Chondrocyte (in vitro differentiated cells): ENCODE results near the gene ITGA7. TPM values are rescaled to one million over a fixed set of nuclear protein-coding genes. Genes with fewer than 3 reads are reported as not detected.
A peak's percentile ranks its signal among the peaks of the same experiment; 100 is the strongest.

ENCODE experiments used
- DNase-seq: peaks from one replicate; pipeline ENCODE4 v3.0.0; 2021; ENCODE audit warnings: mixed read lengths, low spot score
- H3K27ac Mint-ChIP-seq: one replicate; pipeline ENCODE4 v1.8.0; 2021; ENCODE audit warnings: mild to moderate bottlenecking, moderate library complexity, mixed read lengths; ENCODE audit not compliant: unreplicated experiment
- H3K27me3 Mint-ChIP-seq: 2 replicates; pipeline ENCODE4 v1.8.0; 2021; ENCODE audit warnings: low read depth, mixed read lengths
- H3K36me3 Mint-ChIP-seq: 2 replicates; pipeline ENCODE4 v1.8.0; 2021; ENCODE audit warnings: low read depth, mixed read lengths
- H3K4me1 Mint-ChIP-seq: 2 replicates; pipeline ENCODE4 v1.8.0; 2021; ENCODE audit warnings: low read depth, mild to moderate bottlenecking, mixed read lengths
- H3K4me3 Mint-ChIP-seq: one replicate; pipeline ENCODE4 v1.8.0; 2021; ENCODE audit warnings: mild to moderate bottlenecking, moderate library complexity, mixed read lengths; ENCODE audit not compliant: unreplicated experiment
- H3K9me3 Mint-ChIP-seq: 2 replicates; pipeline ENCODE4 v1.8.0; 2021; ENCODE audit warnings: low read depth, mixed read lengths
- CTCF ChIP-seq: fragments of 200-600 bp; sonication (generic); IDR thresholded peaks from 2 replicates; pipeline ENCODE4 v1.5.0; 2021; ENCODE audit warnings: antibody characterized with exemption, mild to moderate bottlenecking, moderate library complexity
- total RNA-seq: library from RNA; stranded (reverse); gene quantifications from 3 replicates; pipeline ENCODE4 v1.2.1, GENCODE V29; 2021

Gene ITGA7
- total RNA-seq, 1 donor from 2014 or later: 31.6 TPM

- no peaks in the 10 kb centered on the region for H3K9me3 Mint-ChIP-seq
- H3K27me3 Mint-ChIP-seq: no peaks in the 10 kb centered on the region
- H3K4me3 Mint-ChIP-seq: peak overlapping the region; percentile 91
- no peak for TF ChIP-seq CTCF
- peaks cover 27% of the 10 kb centered on the region for H3K36me3 Mint-ChIP-seq
- DNase-seq: no peak
- peaks cover 50% of the 10 kb centered on the region for H3K4me1 Mint-ChIP-seq
- H3K27ac Mint-ChIP-seq: peak overlapping the region; percentile 94
Measured at GRCh38 chr12:55727643-55728185, 20.0 kb upstream of the ITGA7 start.

GRCh38 chr12:55726971-55727370, 19.3 kb upstream of the ITGA7 start:
- no peak for TF ChIP-seq CTCF
- Mint-ChIP-seq H3K9me3 (no peaks in the 10 kb centered on the region), H3K36me3 (peaks cover 27% of the 10 kb centered on the region), H3K27ac (peak overlapping the region; percentile 94), H3K27me3 (no peaks in the 10 kb centered on the region), H3K4me3 (peak overlapping the region; percentile 91), H3K4me1 (peaks cover 50% of the 10 kb centered on the region)
- no peak for DNase-seq

GRCh38 chr12:55725556-55725955, 17.9 kb upstream of the ITGA7 start:
- DNase-seq: no peak
- Mint-ChIP-seq H3K4me3 (peak overlapping the region; percentile 91), H3K4me1 (peaks cover 60% of the 10 kb centered on the region), H3K36me3 (peaks cover 27% of the 10 kb centered on the region), H3K27me3 (no peaks in the 10 kb centered on the region), H3K27ac (peak overlapping the region; percentile 71), H3K9me3 (no peaks in the 10 kb centered on the region)
- TF ChIP-seq CTCF: no peak

GRCh38 chr12:55724940-55725309, 17.2 kb upstream of the ITGA7 start:
- no peaks in the 10 kb centered on the region for H3K27me3 Mint-ChIP-seq
- no peak for DNase-seq
- H3K4me1 Mint-ChIP-seq: peaks cover 60% of the 10 kb centered on the region
- no peak overlapping the region for H3K4me3 Mint-ChIP-seq
- H3K27ac Mint-ChIP-seq: peak overlapping the region; percentile 24
- peak; percentile 16 for TF ChIP-seq CTCF
- H3K9me3 Mint-ChIP-seq: no peaks in the 10 kb centered on the region
- H3K36me3 Mint-ChIP-seq: peaks cover 27% of the 10 kb centered on the region

GRCh38 chr12:55724226-55724939, 16.7 kb upstream of the ITGA7 start:
- H3K27ac Mint-ChIP-seq: peak overlapping the region; percentile 24
- peaks cover 27% of the 10 kb centered on the region for H3K36me3 Mint-ChIP-seq
- H3K4me1 Mint-ChIP-seq: peaks cover 61% of the 10 kb centered on the region
- H3K9me3 Mint-ChIP-seq: no peaks in the 10 kb centered on the region
- no peak overlapping the region for H3K4me3 Mint-ChIP-seq
- TF ChIP-seq CTCF: peak; percentile 72
- no peaks in the 10 kb centered on the region for H3K27me3 Mint-ChIP-seq
- DNase-seq: no peak
